ENCODE measurements around the gene PCSK6.

PCSK6 gene

DNA sequence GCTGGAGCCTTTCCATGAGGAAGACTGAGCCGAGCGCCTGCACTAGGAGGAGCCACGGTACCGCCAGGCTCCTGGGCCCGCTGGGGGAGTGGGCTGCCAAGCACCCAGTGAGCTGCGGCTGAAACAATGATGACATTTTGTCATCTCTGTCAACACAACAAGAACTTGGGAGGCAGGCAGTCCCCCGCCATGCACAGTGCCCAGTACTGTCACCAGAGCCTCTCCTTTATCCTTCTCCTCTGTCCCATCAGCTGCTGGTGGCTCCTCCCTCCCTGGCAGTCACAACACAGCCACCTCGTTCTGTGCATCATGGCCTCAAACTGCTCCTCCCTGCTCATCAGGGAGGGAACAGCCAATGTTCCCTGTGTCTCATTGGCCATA, 34.0 kb upstream of the PCSK6 start:
- DNase-seq, result peak in 51 of 56 donors; percentile 27 to 93 (median 69)

DNA sequence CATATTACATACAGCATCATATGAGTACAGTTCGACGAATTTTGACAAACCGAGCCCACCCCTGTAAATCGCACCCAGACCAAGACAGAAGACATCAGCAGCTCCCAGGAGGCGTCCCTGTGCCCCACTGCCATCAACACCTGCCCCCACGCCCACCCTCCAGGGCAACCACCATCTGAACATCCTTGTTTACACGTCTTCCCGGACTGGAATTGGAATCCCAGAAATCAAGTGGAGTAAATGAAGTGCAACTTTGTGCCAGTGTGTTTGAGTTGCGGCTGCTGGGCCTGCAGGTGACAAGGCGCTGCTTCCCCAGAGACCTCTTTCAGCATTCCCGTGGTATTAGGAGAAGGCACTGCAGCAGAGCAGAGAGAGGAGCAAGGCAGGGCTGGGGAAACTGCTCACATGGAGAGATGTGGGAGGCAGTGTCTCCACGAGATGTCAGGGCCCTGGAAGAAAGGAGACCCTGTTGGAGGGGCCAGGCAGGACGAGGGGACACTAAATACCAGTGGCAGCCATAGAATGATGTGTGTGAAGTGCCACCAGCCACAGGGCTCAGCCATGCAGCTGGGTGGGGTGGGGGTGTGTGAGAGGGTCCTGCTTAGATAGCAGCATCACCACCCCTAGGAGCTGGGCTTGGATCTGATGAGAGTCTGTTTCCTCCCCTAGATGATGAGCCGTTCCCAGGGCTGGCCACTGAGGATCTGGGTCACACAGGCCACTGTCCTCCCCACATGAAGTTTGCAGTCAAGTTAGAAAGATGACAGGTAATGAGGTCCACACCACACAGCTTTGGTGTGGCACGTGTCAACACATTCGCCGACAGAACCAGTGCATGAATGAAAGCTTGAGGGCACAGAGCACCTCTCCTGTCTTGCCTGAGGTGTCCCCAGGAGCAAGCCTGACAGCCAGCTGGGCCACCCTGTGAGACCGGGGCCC, 33.4 kb upstream of the PCSK6 start:
- DNase-seq, result no peak

GRCh38 chr15:101522091-101522490, 32.6 kb upstream of the PCSK6 start:
- no peak for DNase-seq

DNA sequence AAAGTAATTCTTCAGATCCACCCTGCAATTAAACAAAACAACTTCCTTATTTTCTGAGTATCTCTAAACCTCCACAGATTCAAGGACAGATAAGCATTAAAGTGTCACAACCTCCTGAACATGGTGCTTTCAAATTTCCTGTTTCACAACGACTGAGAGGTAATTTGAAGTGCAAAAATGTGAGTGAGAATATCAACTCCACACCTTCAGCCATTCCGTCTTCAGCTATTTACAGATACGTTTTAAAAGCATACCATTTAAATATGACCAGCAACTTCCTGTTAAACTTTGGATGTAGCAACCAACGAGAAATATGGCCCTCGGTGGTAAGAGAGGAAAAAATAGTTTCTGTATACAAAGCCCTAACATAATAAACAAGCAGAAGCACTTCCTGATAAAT, 32.1 kb upstream of the PCSK6 start:
- DNase-seq, result no peak

DNA sequence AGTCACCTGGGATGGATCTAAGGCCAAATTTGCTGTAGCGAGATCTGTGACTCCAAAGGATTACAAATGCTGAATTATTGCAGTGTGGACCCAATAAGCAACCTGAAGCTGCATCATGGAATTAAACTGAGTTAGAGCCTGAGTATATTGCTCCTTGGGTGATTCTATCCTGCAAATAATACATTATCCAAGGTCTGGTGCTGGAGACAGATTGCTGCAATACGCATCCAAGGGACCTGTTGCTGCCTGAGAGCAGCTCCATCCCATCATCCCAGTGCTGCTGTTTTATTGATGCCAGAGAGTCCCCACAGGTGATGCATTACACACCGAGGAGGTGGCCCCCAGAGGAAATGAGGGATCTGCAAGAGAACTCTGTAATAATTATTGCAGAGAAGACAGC, 31.6 kb upstream of the PCSK6 start:
- DNase-seq, result no peak

GRCh38 chr15:101520395-101520794, 30.9 kb upstream of the PCSK6 start:
- DNase-seq, result peak in 7 of 56 donors; percentile 15 to 53 (median 27)

- DNase-seq, result no peak
Observed at GRCh38 chr15:101517504-101517903, 28.0 kb upstream of the PCSK6 start.

DNA sequence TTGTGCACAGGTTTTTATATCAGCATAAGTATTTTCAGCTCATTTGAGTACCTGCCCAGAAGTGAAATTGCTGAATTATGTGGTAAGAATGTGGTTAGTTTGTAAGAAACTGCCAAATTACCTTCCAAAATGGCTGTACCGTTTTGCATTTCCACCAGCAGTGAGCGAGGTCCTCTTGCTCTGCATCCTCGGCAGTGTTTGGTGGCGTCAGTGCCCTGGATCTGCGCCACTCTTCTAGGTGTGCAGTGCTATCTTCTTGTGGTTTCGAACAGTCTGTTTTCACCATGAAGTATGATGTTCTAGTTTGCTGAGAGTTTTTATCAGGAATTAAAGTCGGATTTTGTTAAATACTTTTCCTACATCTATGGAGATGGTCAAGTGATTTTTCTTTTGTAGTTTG, 24.8 kb upstream of the PCSK6 start:
- DNase-seq, result no peak

DNA sequence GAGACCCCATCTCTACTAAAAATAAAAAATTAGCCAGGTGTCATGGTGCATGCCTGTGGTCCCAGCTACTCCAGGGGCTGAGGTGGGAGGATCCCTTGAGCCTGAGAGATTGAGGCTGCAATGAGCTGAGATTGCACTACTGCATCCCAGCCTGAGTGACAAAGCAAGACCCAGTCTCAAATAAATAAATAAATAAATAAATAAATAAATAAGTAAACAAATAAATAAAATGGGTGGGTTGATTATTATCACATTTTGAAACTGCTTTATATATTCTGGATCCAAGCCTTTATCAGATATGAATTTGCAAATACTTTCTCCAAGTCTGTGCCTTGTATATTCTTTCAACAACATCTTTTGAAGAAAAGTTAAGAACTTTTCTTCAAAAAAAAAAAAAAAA, 22.2 kb upstream of the PCSK6 start:
- DNase-seq, result no peak

- no peak for DNase-seq
Observed at GRCh38 chr15:101510212-101511197, 21.0 kb upstream of the PCSK6 start.

- no peak for DNase-seq
Observed at GRCh38 chr15:101509279-101509678, 19.8 kb upstream of the PCSK6 start.

DNA sequence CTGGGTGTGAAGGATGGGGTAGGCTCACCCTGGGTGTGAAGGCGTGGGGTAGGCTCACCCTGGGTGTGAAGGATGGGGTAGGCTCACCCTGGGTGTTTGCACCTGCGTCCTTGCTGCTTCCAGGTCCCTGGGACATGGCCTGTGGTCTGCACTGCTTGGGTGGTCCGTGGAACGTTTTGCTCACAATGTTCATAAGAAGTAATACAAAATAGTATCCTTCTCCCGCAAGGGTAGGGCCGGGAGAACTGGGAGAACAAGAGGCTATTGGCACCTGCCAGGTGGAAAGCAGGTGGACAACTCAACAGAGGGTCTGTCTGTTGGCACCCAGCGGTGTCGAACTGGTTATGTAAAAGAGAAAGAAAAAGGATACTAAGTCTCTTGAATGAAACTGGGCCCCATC, 17.0 kb upstream of the PCSK6 start:
- no peak for DNase-seq

DNA sequence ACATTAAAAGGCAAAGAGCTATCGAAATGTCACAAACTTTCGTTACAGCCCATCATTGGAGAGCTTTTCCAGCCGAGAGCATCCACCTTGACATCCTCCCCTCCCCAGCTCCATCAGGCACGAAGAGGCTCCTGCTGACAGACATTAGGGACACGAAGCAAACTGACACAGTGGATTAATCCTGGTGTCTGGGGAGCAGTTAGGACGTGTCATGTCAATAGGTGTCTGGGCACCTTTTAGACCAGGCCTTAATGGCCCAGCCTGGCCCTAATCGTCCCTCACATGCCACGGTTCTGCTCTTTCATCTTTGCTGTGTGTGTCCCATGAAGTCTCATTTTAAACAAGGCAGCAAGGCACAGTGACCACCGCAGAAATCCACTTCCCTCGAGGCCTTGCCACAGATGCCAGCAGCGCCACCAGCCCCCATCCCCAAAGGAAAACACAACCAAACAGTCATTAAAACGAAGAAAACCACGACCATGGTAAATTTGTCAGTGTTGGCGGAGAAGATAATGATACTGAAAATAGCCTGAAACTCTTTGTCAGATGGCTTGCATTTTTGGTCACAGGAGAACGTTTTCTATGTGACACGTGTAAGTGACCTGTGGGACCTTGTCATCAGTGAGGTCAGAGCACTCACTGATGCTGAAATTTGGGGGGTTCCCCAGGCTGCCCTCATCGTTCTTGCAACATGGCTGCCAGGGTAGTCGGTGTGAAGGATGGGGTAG, 16.3 kb upstream of the PCSK6 start:
- DNase-seq, result no peak

DNA sequence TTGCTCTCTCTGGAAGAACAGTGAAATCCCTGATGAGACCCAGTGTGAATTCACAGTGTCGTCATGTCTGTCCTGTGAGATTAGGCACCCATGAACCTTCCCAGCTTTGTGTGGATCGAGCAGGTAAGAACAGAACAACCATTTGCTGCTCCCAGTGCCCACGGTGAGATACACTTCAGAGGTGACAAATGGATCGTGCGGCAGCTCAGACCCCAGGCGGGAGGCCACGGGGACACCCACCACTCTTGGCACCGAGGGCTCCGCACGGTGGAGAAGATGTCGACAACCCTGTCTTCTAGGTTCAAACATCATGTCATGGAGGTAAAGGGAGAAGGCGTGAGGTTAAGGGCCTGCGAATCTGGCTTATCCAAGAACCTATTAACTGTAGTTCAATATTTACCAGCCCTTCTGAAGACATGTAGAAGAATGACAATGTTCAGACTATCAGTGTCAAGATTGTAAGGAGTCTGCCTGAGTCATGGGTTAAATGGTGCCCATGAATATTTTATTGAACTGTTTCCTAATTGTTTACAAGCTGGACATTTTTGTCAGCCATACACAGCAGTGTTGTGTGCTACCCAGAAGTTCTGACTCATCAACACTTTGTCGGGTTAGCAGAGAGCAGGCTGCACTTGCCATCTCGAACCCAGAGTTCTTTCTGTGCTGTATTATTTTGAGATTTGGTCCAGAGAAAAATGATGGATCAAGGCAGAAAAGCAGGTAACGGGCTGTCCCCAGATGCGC, 15.5 kb upstream of the PCSK6 start:
- DNase-seq, result no peak

DNA sequence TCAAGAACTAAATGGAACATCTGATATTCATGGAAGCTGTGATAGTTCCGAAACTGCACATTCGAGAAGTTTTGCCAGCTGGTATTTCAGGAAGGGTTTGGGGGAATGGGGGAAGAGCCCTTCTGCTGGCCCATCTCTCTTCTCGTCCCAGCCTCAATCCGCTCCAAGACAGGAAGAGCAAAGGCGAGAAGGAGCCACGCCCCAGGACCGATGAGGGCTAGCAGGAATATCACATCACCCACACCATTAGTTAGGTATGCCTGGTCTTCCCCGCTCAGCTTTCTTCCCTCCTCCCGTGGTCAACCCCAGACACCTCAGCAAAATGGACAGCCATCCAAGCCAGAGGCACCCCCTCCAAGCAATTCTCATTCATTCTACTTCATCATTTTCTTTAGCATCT, 14.9 kb upstream of the PCSK6 start:
- DNase-seq, result no peak

- DNase-seq, result no peak
Observed at GRCh38 chr15:101503296-101503599, 13.7 kb upstream of the PCSK6 start.

DNA sequence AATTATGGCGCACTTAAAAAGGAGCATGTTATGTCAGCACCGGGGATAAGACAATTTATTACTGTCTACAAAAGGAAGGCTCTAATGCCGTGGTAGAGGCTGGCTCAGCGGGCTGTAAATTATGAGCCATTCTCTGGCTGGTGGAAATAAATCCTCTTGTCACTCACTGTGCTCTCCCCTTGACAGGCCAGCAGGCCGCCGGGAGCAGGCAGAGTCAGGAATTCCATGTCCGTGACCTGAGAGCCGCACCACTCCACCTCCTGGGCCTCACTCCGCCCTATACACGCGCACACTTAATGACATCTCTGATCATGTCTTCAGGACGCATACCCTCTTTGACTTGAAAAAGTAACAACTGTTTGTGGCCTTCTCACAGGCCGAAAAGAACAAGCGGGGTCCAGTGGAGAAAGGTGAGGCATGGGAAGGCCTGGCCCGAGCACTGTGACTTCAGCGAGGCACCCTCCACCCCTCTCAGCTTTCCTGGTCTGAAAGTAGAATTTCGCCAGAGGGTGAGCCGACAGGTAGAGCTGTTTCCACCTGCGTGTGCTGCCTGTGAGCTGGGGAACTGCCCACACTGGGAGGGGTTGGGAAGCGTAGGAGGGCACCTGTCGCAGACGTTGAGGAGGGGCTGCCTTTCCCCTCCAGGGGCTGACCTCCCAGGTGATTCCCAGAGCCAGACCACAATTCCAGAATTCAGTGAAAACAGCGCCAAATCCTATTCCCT, 13.2 kb upstream of the PCSK6 start:
- DNase-seq, result no peak

DNA sequence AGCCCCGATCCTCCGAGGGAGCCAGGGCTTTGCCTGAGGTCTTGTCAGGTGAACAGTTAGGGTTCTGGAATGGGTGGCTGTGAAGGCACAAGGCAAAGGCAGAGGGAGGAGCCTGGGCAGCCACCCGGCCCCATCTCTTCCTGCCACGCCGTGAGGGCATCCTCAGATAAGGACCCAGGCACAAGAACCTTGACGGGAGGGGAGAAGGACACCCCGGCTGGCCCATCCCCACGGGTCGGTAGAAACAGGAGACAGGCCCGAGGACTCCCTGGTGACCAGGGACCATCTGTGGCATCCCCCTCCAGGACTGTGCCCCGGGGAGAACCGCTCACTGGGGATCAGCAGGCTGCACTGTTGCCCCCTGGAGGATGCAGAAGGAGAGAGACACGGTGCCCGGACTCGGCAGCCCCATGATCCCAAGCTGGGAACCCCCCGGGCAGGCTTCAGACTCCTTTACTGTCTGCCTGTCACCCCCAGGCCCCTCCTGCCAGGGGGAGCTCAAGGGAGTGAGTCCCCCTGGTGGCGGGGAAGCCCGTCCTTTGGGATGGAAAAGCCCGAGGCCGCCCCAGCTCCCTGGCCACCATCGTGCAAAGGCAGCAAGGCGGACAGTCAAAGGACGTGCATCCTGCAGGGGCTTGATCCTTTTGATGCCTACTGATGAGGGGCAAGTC, 12.3 kb upstream of the PCSK6 start:
- peak in 26 of 56 donors; percentile 14 to 75 (median 49) for DNase-seq

DNA sequence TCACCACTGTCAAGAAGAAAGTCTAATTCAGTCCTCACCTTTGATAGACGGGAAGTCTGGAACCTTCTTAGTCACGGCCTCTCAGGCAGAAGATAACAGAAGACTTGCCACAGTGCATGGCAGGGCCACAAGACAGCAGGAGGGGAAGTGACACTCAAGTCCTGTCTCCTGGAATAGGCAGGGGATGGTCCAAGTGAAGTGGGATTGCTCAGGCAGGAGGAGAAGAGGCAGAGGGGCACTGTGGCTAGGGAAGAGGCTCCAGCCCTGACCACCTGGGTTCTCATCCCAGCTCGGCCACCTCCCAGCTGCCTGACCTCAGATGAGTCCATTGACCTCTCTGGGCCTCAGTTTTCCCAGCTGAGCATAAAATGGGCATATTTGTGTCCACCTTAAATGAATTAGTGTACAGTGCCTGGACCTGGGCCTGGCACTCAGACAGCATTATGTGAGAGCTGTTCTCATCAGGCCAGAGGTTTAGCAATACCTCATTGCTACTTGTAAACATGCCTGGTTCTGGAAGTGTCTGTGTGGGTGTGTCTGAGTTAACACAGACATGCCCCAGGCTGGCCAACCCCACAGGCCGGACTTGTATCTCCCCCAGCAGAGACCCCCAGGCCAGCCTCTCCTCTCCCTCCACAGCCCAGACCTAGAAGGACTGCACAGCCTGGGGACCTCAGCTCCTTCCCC, 11.5 kb upstream of the PCSK6 start:
- no peak for DNase-seq

All from amygdala (tissue), 56 donors.